ENCODE measurements around the gene HTR3E. TPM values are rescaled to one million over a fixed set of nuclear protein-coding genes. Genes with fewer than 3 reads are reported as not detected.

HTR3E gene
- total RNA-seq, 6 donors from 2014 or later = not detected

DNA sequence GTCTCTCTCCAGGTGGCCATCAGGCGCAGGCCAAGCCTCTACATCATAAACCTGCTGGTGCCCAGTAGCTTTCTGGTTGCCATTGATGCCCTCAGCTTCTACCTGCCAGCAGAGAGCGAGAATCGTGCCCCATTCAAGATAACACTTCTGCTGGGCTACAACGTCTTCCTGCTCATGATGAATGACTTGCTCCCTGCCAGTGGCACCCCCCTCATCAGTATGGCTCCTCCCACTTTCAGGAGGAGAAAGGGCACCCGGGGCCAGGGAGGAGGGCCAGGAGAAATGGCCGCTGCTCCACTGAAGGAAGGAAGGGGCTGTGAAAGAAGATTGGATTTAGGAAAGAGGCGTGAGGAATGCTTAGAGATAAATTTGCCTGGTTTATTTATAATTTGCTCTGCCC, 37.4 kb upstream of the HTR3E start:
- H3K27ac ChIP-seq = no peak overlapping the region
- no peak for ATAC-seq (ENCODE audit: low FRiP score in 2 of 2)
- TF ChIP-seq EP300 (IDR thresholded peaks at IDR 0.05) (no peak), POLR2A (IDR thresholded peaks at IDR 0.05) (no peak), POLR2AphosphoS5 (IDR thresholded peaks at IDR 0.05) (no peak), CTCF (IDR thresholded peaks at IDR 0.05) (no peak)
- H3K36me3 ChIP-seq = no peaks in the 10 kb centered on the region
- no peaks in the 10 kb centered on the region for H3K27me3 ChIP-seq
- no peak overlapping the region for H3K4me3 ChIP-seq
- 48 to 51% methylated on average over 7 of the region's 7 CpGs for WGBS, 2 donors
- DNase-seq = no peak
- H3K9me3 ChIP-seq = no peaks in the 10 kb centered on the region
- H3K4me1 ChIP-seq = no peaks in the 10 kb centered on the region

DNA sequence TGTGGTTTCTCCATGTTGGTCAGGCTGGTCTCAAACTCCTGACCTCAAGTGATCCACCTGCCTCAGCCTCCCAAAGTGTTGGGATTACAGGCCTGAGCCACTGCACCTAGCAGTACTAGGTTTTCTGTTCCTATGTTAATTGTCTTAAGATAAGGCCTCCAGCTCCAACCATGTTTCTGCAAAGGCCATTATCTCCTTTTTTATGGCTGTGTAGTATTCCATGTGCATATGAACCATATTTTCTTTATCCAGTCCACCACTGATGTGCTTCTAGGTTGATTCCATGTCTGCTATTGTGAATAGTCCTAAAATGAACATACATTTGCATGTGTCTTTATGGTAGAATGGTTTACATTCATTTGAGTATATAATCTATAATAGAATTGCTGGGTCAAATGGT, 34.2 kb upstream of the HTR3E start:
- Histone ChIP-seq H3K27ac (no peak overlapping the region), H3K36me3 (no peaks in the 10 kb centered on the region), H3K9me3 (no peaks in the 10 kb centered on the region), H3K4me1 (peaks cover 0 to under 1% (median 0%) of the 10 kb centered on the region in 4 donors), H3K4me3 (no peak overlapping the region), H3K27me3 (no peaks in the 10 kb centered on the region)
- ATAC-seq (ENCODE audit: low FRiP score in 2 of 2) (no peak), DNase-seq (no peak)
- TF ChIP-seq POLR2A (IDR thresholded peaks at IDR 0.05) (no peak), POLR2AphosphoS5 (IDR thresholded peaks at IDR 0.05) (no peak), CTCF (IDR thresholded peaks at IDR 0.05) (no peak), EP300 (IDR thresholded peaks at IDR 0.05) (no peak)

GRCh38 chr3:184066211-184066610, 30.7 kb upstream of the HTR3E start:
- ATAC-seq (ENCODE audit: low FRiP score in 2 of 2) (no peak), DNase-seq (no peak)
- peaks cover 0 to 3% (median 0%) of the 10 kb centered on the region in 4 donors for H3K4me1 ChIP-seq
- no peaks in the 10 kb centered on the region for H3K36me3 ChIP-seq
- WGBS, 2 donors = 90 to 92% methylated on average over 2 of the region's 2 CpGs
- TF ChIP-seq CTCF (IDR thresholded peaks at IDR 0.05) = no peak
- no peak for TF ChIP-seq POLR2AphosphoS5 (IDR thresholded peaks at IDR 0.05)
- no peak for TF ChIP-seq EP300 (IDR thresholded peaks at IDR 0.05)
- no peak for TF ChIP-seq POLR2A (IDR thresholded peaks at IDR 0.05)
- H3K4me3 ChIP-seq = no peak overlapping the region
- no peaks in the 10 kb centered on the region for H3K27me3 ChIP-seq
- no peak overlapping the region for H3K27ac ChIP-seq
- H3K9me3 ChIP-seq = no peaks in the 10 kb centered on the region

GRCh38 chr3:184067573-184068055, 29.2 kb upstream of the HTR3E start:
- 65 to 66% methylated on average over 6 of the region's 6 CpGs for WGBS, 2 donors
- ATAC-seq (ENCODE audit: low FRiP score in 2 of 2) = no peak

More at GRCh38 chr3:184067573-184068055, 29.2 kb upstream of the HTR3E start:
- no peaks in the 10 kb centered on the region for H3K9me3 ChIP-seq
- no peak overlapping the region for H3K27ac ChIP-seq
- H3K36me3 ChIP-seq = no peaks in the 10 kb centered on the region
- TF ChIP-seq POLR2A (IDR thresholded peaks at IDR 0.05) (no peak), EP300 (IDR thresholded peaks at IDR 0.05) (no peak), POLR2AphosphoS5 (IDR thresholded peaks at IDR 0.05) (no peak), CTCF (IDR thresholded peaks at IDR 0.05) (no peak)
- no peak overlapping the region for H3K4me3 ChIP-seq
- DNase-seq = no peak
- H3K27me3 ChIP-seq = no peaks in the 10 kb centered on the region
- H3K4me1 ChIP-seq = peaks cover 0 to 3% (median 0%) of the 10 kb centered on the region in 4 donors
